HL-60/S4 (cell line): ENCODE results near the gene GIPR.
"Not testable (repeated sequence)": the region's sequence is repeated elsewhere in the genome, so short reads cannot be mapped to it uniquely, and the experiment has no call there.

ENCODE experiments used
- in situ Hi-C: fragments of 300-500 bp; cut with MboI; formaldehyde crosslinking; loops from 2 replicates; pipeline ENCODE4 v1.14.3; 2022; ENCODE audit warnings: low sequenced_read_pairs

The GIPR gene

GRCh38 chr19:45685045-45685444 lies 17.0 kb downstream of the GIPR start:
- in situ Hi-C loops, result not testable (repeated sequence)

- in situ Hi-C loops, result no loop called here
These were observed 19.6 kb downstream of the GIPR start for GRCh38 chr19:45687599-45687998.

- in situ Hi-C loops, result no loop called here
These were observed 23.6 kb downstream of the GIPR start, which contains the start of gene SNRPD2 for GRCh38 chr19:45691516-45692186. SNRPD2 (minus strand) TSS chr19:45691953; CDS start chr19:45691888, 65 bp downstream.

- in situ Hi-C loops, result no loop called here
These were observed 24.4 kb downstream of the GIPR start, which contains the start of gene QPCTL for GRCh38 chr19:45692187-45693105. QPCTL (plus strand) TSS chr19:45692666; CDS start chr19:45692704, 38 bp downstream.

- in situ Hi-C loops, result no loop called here
These were observed 25.2 kb downstream of the GIPR start for GRCh38 chr19:45693106-45693788.

- in situ Hi-C loops, result no loop called here
These were observed 33.7 kb downstream of the GIPR start for GRCh38 chr19:45701676-45702075.

- in situ Hi-C loops, result no loop called here
These were observed 37.1 kb downstream of the GIPR start for GRCh38 chr19:45705115-45705514.

- in situ Hi-C loops, result no loop called here
These were observed 37.8 kb downstream of the GIPR start for GRCh38 chr19:45705710-45706415.

GRCh38 chr19:45710356-45711130 lies 42.5 kb downstream of the GIPR start:
- in situ Hi-C loops, result no loop called here

- in situ Hi-C loops, result no loop called here
These were observed 44.1 kb downstream of the GIPR start for GRCh38 chr19:45711851-45712698.

- in situ Hi-C loops, result no loop called here
These were observed 44.7 kb downstream of the GIPR start for GRCh38 chr19:45712699-45713067.

GRCh38 chr19:45713141-45713540 lies 45.1 kb downstream of the GIPR start:
- in situ Hi-C loops, result no loop called here

- in situ Hi-C loops, result no loop called here
These were observed 47.1 kb downstream of the GIPR start for GRCh38 chr19:45715139-45715538.

GRCh38 chr19:45716359-45717130 lies 48.5 kb downstream of the GIPR start:
- in situ Hi-C loops, result no loop called here

- in situ Hi-C loops, result no loop called here
These were observed 49.3 kb downstream of the GIPR start for GRCh38 chr19:45717131-45717982.

GRCh38 chr19:45717983-45718650 lies 50.1 kb downstream of the GIPR start:
- in situ Hi-C loops, result no loop called here

- in situ Hi-C loops, result not testable (repeated sequence)
These were observed 52.0 kb downstream of the GIPR start for GRCh38 chr19:45720065-45720464.
